LoVo (cell line): ENCODE data around the gene TRMU.
"Not testable (repeated sequence)": the region's sequence is repeated elsewhere in the genome, so short reads cannot be mapped to it uniquely, and the experiment has no call there.

Experiments used
- DNase-seq: peaks from one replicate; pipeline ENCODE4 v3.0.0-alpha.2; 2016; ENCODE audit warnings: low spot score

The TRMU gene

GRCh38 chr22:46300491-46300890, 35.0 kb upstream of the TRMU start:
- DNase-seq, result no peak

- no peak for DNase-seq
Observed at GRCh38 chr22:46303347-46303965, 32.1 kb upstream of the TRMU start.

- no peak for DNase-seq
Observed at GRCh38 chr22:46308283-46308988, 27.1 kb upstream of the TRMU start.

- DNase-seq, result no peak
Observed at GRCh38 chr22:46309526-46310085, 25.9 kb upstream of the TRMU start.

DNA sequence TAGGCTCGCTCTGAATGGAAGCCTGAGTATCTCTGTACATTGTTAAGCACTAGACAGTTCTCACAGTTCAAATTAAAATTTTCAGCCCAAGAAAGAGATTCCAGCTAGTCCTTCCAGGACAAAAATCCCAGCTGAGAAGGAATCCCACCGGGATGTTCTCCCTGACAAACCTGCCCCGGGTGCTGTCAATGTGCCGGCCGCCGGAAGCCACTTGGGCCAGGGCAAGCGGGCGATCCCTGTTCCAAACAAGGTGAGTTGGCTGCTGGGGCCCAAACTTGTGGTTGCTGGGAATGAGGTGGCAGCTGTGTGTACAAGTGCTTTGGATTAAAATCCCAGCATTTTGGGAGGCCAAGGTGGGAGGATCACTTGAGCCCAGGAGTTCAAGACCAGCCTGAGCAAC, 23.5 kb upstream of the TRMU start:
- DNase-seq, result no peak

DNA sequence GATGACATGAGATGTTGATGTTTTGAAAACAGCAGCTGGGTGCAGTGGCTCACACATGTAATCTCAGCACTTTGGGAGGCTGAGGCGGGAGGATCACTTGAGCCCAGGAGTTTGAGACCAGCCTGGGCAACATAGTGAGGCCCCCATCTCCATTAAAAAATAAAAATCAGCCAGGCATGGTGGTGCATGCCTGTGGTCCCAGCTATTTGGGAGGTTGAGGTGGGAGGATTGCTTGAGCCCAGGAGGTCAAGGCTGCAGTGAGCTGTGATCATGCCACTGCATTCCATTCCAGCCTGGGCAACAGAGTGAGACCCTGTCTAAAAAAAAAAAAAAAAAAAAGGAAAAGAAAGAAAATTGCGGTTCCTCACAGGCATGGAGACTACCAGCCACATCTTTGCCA, 22.7 kb upstream of the TRMU start:
- DNase-seq, result not testable (repeated sequence)

DNA sequence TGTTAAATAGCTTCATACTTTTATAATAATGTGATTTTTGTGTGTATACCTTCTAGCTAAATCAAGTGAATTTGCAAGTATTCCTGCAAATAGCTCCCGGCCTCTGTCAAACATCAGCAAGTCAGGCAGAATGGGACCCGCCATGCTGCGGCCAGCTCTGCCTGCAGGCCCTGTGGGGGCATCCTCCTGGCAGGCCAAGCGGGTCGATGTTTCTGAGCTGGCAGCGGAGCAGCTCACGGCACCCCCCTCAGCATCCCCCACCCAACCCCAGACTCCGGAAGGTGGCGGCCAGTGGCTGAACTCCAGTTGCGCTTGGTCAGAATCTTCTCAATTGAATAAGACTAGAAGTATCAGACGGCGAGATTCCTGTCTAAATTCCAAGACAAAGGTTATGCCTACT, 19.5 kb upstream of the TRMU start:
- no peak for DNase-seq

GRCh38 chr22:46317646-46318045, 17.9 kb upstream of the TRMU start:
- no peak for DNase-seq

- DNase-seq, result no peak
Observed at GRCh38 chr22:46318576-46318975, 16.9 kb upstream of the TRMU start.

GRCh38 chr22:46319319-46319718, 16.2 kb upstream of the TRMU start:
- DNase-seq, result no peak

GRCh38 chr22:46320166-46320710, 15.3 kb upstream of the TRMU start:
- DNase-seq, result no peak

DNA sequence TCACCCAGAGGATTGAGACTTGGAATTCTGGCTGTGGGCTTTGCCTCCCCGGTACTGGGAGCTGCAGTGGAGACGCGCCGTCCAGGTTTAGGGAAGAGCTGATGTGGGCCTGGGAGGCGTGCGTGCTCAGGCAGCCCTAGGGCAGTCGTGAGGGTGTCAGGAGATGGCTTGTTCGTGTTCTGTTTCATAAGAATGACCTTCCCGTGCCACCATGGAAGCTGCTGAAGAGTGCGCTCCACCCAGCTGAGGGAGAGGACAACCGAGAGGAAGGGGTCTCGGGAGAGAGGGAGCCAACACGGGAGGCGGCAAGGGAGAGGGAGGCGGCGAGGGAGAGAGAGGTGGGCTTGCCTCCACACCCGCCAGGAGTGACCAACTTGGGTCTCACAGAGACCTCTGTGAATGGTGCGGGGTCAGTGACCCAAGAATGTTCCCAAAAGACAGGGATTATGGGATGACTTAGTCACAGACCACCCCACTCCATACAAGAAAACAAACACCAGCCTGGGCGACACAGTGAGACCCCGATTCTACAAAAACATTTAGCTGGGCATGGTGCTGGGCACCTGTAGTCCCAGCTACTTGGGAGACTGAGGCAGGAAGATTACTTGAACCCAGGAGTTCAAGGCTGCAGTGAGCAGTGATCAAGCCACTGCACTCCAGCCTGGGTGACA, 14.7 kb upstream of the TRMU start:
- DNase-seq, result no peak

- no peak for DNase-seq
Observed at GRCh38 chr22:46322711-46323110, 12.8 kb upstream of the TRMU start.

DNA sequence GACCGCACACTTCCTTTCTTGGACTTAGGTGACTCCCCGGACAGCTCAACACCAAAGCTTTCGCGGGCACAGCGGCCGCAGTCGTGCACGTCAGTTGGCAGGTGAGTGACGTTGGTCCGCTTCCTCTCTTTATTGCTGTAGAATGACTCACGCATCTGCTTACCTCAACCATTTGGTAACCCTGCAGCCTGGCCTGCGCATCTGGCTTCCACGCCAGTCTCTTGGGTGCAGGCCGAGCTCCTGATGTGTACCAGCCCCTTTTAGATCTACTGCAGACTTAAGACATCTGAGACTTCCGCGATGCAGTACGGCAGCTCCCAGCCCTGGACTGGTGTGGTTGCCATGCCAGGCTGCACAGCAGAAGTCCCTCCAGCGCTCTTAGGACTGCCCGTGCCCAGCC, 12.4 kb upstream of the TRMU start:
- DNase-seq, result no peak

- DNase-seq, result no peak
Observed at GRCh38 chr22:46326066-46326680, 9.3 kb upstream of the TRMU start.

- no peak for DNase-seq
Observed at GRCh38 chr22:46327691-46328465, 7.6 kb upstream of the TRMU start.

DNA sequence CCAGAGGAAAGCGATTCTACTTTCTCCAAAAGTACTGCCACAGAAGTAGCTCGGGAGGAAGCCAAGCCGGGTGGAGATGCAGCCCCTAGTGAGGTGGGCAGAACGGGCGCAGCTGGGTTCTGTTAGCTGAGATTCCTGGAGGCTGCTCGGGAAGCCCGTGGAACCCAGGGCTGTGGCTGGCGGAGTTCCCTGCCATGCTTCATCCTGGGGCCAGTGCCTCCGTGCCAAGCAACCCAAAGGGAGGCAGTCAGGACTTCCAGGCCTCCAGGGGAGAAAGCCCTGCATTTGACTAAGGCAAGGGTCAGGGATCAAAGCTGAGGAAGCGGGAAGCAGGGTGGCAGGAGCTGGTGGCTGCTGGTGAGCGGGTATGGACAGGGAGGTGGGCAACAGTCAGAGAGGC, 6.7 kb upstream of the TRMU start:
- no peak for DNase-seq

DNA sequence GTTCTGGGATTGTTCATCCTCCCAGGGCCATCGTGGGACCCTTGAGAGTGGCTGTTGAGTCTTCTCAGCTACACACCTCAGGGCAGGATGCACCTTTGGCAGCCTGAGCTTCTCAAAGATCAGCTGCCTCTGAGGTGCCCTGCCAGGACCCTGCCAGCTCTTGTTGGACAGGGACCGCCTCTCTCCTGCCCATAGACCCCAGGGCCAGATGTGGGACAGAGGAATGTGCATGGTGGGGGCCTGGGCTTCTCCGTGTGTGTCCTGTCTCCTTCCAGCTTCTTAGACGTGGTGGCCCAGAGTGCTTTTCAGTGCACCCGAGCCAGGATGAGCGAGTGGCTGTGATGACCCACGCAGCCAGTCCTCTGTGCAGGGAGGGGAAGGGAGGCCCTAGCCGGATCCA, 5.9 kb upstream of the TRMU start:
- no peak for DNase-seq

DNA sequence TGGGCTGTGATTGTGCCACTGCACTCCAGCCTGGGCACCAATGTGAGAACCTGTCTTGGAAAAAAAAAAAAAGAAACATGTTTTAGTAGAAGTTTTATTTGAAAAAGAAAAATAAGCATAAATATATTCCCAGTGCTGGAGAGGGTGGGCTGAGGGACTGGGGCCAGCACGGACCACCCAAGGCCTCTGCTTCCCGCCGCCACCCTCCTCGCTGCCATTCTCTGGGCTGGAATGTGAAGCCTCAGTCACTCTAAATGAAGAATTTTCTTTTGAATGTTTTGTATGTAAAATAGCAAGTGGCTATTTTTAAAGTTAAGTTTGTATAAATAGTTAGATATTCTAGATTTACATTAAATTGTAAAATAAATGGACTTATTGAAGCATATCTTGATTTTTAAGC, 5.1 kb upstream of the TRMU start:
- no peak for DNase-seq

- no peak for DNase-seq
Observed at GRCh38 chr22:46331496-46331895, 4.0 kb upstream of the TRMU start.
